Endometrial microvascular endothelial cells (primary cell): Measurements from ENCODE around the gene SERPINE3. TPM values are rescaled to one million over a fixed set of nuclear protein-coding genes. Genes with fewer than 3 reads are reported as not detected.

Experiments
- in situ Hi-C: cut with HindIII; loops from 2 replicates; pipeline ENCODE4 v1.10.0; 2017; ENCODE audit warnings: low sequenced_read_pairs, low pct_unique_long_range_greater_than_20kb; ENCODE audit errors: inconsistent ontology term
- total RNA-seq: library from RNA; depleted of rRNA; stranded (reverse); fragments of >200 nt; gene quantifications from one replicate; pipeline ENCODE4 v1.2.3, GENCODE V29; 2015; ENCODE audit errors: inconsistent ontology term

Gene SERPINE3
- total RNA-seq, 1 donor from 2014 or later, result not detected

DNA sequence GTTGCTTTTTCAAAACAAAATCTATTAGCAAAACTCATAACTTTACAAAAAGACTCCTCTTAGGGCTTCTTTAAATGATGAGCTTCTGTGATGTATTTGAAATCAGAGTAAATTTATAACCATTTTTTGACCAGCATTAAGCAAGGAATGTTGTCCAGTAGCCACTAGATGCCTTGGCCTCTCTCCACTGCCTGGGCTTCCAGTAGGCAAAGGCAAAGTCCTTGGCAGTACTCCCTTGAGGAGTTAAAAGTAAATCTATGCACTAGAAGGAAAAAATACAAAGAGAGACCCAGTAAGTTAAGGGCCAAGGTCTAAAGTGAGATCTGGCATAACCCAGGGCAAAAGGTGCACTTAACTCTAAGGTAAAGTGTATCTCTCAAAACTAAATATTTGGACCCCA is 9.5 kb downstream of the SERPINE3 start:
- in situ Hi-C loops, result no loop called here

DNA sequence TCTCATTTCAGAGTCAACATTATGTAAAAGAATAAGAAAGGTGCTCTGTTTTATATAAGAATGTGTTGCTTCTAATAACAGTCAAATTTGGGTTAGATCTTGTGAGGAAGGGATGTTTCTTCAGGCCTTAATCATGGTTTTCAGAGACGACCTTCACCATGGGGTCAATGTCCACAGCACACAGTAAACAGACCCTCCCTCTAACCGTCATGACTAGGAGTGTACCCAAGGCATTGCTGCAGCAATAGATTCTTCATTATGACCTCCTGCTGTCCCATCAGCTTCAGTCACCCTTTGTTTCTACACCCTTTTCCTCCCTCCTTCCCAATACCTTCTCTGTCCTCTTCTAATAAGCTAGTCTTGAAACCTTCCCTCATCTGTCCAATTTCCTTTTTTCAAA is 15.7 kb downstream of the SERPINE3 start:
- in situ Hi-C loops, result no loop called here

DNA sequence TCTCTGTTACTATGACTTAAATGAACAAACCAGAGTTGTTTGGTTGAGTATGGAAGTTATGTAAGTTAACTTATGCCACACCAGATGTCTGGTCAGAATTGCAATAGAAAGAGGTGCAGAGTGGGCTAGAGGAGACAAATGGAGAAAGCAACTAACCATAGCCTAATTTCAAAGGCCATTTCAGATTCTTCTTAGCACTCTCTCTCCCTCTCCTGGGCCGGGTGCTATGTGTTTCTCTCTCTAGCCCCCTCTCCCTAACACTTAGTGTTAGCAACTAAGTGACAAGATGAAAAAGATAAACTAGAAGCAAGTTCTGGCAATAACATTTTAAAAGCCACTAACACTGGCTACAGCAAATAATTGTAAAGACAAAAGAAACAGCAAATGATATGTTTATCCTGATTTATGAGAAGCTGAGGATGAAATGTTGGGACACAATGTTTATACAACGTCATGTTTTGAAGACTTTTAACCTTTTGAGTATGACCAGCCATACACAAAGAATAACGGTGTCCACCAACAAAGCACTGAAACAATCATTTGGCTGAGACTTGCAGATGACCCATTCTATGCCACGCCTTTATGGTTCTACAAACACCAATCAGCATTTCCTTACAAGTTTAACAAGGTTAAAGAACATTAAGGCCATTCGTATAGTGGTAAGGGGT is 18.6 kb downstream of the SERPINE3 start:
- in situ Hi-C loops, result no loop called here

DNA sequence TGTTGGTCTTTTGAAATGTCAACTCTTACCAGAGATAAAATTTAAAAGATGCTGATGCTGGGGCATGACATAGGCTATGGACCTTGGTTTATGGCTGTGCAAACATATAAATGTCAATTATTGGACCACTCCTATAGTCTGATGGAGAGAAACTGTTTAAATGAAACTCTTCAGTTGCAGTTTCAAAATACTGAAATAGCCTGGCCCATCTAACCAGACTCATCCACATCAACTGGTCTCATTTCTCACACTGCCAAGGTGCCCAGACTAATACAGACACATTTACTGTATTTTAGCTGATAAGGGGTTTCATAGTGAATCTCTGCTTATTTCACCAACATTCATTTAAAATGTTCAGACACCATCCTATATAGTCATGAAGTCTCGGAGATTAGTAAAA is 19.9 kb downstream of the SERPINE3 start:
- in situ Hi-C loops, result no loop called here

DNA sequence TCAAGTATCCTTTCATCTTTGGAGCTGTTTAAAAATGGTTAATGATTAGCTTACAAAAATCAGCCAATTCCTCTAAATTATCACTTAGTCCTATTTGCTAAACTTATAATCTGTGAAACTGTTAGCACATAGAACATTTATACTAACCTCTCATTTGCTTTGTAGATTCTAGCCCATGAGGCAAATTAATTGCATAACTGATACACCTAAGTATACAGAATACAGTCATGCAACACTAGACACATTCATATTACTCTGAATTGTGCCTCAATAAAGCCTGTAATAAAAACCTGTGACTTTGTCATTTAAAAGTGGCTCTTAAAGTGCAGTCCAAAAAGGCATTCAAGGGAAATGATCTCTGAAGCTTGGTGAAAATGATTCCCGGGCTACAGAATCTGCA is 21.0 kb downstream of the SERPINE3 start:
- in situ Hi-C loops, result no loop called here

DNA sequence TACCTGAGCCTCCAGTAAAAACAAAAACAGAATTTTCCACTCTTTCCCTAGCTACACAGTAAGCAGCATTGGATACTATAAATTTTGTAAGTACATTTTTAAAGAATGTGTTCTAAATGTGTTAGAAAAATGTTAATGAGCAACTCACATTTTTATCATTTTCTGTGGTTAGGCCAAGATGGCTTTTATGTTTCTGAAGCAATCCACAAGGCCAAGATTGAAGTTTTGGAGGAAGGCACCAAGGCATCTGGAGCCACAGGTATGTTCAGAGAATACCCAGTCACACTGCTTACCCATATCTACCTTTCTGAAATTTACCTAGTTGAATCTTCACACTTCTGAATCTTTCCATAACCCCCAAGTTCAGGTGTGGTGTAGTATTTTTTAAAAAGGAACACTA is 21.6 kb downstream of the SERPINE3 start:
- in situ Hi-C loops, result no loop called here

DNA sequence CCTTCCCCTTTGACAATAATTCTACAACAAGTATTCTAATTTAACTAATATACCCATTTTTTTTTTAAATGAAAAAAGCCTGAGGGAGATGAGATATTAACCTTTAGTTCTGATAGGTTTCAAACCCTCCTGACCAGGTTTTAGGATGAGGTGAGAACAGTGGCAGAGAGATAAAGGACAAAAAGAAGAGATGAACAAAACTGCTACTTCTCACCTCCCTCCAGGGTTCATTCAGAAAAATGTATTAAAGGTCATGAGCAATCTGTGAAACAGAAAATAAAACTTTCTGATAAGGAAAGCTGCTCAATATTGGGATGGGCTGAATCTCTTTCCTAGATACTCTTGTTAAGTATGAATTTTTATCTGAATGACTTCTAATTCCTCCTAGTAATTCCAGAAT is 24.1 kb downstream of the SERPINE3 start:
- in situ Hi-C loops, result no loop called here

DNA sequence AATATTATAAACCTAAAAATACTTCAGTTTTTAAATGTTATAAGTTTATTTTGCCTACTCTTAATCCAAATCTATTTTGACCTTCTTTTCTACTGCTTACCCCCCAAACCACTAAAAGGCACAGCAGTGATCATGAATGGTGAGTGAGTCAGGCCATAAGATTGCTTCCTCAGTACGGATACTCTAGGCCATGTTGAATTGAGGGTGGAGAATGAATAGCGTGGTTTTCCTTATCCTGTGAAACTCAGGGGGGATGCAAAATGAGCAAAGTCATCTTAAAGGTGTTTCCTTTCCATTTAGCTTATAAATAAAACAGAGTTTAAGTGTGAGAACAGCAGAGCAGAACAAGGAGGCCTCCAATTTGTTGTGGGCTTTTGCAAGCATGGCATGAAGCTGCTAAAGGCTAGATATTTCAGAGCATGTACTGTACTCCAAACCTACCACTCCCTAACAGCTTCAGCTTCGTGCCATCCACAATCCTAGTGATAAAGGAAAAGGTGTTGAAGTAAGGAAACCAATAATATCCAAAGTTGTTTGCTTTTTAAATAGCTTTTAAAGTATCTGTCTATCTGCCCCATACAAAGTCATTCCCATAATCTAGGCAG is 25.0 kb downstream of the SERPINE3 start:
- in situ Hi-C loops, result no loop called here

DNA sequence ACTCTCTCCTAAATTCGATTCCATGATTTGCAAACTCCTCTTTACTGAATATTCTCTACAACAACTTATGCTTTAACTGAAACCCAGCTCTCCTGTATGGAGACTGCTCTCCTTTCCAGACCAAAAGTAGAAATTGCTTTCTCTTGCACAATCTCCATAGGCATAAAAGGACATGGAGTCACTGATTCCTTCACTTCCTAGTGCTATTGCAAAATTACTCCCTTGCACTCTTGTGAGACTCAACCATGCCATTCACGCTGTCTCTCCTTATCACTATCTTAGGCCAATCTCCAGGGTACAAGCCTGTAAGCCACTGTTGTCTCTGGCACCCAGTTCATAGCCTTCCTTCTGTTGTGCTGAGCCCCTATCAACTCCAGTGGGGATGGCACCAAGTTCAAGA is 30.6 kb downstream of the SERPINE3 start:
- in situ Hi-C loops, result no loop called here

DNA sequence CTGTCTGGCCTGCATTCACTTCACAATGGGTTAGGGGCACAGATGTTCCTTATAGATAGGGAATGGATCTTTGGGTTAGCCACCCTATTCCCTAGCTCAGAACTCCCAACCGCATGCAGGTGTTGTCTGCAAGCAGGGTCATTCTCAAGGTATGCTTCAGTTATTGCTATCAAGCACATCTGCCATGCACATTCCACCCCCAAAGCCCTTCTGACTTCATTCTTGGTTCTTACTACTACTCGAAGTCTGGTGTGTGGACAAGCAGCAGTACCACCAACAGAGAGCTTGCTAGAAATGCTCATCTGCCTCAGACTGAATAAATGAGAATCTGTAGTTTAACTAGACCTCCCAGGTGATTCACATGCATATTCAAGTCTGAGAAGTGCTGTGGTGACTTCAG is 31.3 kb downstream of the SERPINE3 start:
- in situ Hi-C loops, result no loop called here

DNA sequence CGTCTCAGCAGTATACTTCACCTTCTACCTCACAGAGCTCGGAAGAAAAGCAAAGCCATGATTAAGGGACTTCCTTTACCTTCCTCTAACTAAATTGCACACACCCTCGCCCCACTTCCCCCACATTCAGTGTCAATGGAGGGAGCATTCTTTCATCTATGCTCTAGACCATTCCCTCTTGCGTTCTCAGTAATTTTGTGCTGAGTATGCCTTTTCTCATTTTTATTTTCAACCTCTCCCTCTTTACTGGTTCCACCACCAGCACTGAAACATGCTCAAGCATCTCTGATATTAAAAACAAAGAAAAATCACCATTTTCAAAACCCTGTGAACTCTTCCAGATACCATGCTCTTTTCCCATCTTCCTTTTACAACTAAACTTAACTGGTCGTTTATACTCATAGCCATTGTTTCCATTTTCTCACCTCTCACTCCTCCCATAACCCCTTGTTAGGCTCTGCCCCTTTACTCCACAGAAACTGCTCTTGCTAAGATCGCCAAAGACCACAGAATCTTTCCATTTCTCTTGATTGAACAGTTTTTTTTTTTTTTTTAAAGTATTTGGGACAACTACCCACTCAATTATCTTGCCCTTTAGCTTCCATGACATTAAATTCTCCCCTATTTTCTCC is 32.4 kb downstream of the SERPINE3 start:
- in situ Hi-C loops, result no loop called here

DNA sequence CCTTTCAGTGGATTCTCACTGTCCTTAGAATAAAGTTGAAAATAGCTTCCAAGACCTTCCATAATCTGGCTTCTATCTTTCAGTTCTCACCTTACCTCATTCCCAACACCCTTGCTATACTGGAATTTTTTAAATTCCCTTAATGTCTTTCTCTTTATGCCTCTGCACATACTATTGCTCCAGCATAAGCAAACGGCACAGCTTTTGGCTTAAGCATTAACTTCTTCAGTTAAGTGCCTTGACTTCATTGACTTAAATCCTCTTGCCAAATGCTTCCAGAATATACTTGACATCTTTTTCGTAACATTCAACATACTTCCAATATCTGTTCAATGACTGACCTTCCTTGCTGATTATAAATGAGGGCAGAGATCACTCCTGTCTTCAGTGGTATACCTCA is 34.0 kb downstream of the SERPINE3 start:
- in situ Hi-C loops, result no loop called here

DNA sequence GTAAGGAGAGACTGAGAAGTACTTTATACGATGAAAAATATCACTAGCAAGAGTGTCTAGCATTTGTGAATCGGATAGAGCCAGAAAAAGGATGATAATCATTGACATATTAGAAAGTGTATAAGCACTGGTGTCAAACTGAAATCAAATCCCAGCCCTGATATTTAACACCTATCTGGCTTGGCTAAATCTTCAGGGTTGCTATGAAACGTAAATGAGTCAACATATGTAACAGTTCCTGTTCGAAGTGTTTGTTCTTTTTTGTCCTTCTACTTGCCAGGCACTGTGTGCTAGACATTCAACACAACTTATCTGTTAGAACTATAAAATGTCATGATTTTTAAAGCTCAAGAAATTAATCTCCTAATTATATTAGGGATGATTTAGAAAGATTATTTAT is 40.8 kb downstream of the SERPINE3 start:
- in situ Hi-C loops, result no loop called here

DNA sequence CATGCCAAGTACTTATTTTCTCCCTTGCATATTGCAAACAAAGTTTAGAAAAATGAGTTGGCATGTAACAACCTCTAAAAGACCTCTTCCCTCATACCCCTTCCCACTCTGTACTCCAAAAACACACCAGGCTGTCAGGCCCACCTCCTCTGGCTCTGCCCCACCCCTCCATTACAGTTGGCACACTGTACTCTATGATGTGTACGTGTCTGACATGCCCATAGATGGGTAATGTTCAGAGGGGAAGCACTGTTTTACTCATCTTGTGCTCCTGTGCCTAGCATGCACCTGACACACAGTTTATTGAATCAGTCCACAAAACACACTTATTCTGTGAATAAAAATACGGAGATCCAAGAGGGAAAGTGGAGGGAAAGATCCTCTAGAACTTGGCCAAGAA is 45.6 kb downstream of the SERPINE3 start:
- in situ Hi-C loops, result no loop called here

DNA sequence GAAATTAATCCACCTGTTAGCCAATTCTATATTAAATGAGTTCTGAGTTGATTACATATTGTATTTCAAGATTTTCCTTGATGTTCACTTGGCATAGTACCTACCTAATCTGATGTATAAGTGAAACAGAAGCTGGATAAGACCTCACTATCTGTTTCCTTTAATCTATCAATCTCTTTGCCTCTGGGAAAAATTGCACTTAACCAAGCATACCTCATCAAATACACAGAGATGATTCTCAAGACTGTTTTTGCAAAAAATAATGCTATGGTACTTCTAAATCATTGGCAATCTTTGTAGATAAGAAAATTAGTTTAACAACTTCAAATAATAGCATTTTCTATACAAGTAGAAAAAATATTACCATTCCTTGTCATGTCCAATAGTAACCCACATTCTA is 55.2 kb downstream of the SERPINE3 start:
- in situ Hi-C loops, result no loop called here

DNA sequence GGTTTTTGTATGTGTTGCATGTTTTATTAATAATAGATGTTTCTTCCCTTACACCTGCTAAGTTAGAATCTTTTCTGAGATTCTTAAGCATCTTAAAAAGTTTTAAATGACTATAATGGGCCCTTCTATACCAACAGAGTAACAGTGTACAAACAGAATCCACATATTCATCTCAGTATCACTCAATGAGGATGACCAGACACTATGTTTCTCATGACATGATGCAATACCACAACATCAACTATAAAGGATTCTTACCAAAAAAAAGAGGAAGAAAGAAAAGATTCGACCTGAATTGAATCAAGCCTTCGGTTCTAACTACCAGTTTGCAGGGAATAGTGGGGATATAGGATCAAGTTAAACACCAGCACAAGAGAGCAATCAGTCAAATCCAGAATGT is 56.9 kb downstream of the SERPINE3 start:
- in situ Hi-C loops, result no loop called here

DNA sequence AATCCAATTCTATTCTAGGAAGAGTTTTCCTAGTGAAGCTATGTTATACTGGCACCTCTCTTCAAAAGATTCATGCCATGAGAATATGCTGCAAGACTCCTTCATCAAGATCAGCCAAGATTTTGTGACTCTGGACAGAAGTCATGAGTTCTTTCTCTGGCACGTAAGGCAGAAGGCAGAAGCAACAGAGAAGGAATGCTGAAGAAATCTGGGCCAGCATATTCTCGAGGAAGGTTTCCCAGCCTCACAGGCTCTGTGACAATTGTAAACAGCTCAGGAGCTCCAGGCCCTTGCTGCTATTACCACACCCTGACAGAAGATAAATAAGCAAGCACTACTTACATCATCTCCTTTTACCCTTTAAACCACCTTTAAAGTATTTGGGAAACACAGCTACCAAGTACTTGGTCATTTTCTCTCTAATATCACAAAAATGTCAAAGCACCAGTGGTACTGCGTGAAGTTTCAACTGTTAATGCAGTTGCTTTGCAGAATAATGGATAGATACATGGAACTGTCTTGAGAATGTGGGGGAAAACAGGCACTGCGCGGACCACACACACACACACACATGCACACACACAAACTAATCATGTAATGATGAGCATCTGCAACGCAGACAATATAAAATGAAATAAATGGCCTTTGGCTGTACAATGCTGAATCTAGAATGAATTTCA is 57.9 kb downstream of the SERPINE3 start:
- in situ Hi-C loops, result no loop called here

DNA sequence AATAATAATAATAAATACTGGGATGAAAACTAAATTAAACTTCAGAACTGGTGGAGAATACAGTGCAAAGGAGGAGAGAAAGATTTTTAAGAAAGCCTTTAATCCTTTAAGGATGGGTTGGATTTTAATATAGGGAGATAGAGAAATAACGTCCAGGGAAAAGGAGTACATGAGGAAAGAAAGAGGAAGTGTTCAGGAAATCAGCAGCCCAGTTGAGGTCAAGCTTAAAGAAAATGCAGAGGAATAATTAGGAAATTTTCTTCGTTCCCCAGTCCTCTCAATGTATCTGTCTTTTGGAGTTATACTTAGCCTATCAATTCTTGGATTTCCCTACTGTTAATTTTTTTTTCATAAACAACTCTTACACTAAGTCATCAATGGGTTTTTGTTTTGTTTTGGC is 65.7 kb downstream of the SERPINE3 start:
- in situ Hi-C loops, result no loop called here

DNA sequence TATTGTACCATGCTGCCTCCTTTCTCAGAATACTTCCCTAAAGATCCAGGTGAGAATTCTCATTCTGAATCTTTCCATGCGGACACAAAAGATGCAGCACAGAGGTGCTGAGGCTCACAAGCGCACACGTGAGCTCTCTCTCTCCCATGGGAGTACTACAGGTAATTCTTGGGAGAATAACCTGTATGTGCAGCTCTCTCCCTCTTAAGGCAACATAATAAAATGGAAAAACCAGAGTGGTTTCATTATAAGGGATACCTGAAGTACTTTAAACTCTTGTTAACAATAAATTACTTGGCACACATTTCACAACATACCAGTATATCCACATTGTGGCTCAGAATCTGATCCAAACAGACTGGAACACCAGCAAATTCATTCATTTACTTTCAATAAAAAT is 72.9 kb downstream of the SERPINE3 start:
- in situ Hi-C loops, result no loop called here
